Measurements from ENCODE around the gene ZNF496.

ZNF496 gene

DNA sequence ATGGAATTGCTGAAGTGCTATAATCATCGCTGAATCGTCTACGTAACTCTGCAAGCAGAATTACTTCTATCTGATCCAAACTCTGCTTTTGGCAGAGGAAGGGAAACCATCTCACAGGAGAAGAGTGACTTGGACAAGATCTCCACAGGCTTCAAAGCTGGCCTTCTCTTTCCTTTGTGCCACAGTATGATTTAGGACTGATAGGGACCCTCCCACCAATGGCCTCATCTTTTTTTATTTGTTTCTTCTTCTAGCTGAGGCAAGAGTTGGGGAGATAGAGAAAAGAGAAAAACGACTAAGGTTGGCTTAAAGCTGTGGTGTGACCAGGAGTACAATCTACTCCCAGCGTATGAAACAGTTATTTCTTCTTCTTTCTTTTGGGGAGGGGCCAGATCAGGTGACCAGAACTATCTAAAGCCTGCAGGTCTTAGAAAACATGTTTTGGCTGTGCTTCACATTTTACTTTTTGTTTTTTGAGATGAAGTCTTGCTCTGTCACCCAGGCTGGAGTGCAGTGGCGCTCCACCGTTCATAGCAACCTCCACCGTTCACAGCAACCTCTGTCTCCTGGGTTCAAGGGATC, 35.0 kb downstream of the ZNF496 start:
- TF ChIP-seq RAD21 (IDR thresholded peaks at IDR 0.05; ENCODE audit: low read depth), result no peak
- no peak for TF ChIP-seq TAF1 (IDR thresholded peaks at IDR 0.05; ENCODE audit: low read depth)
- no peak for TF ChIP-seq FOXM1 (IDR thresholded peaks at IDR 0.05; ENCODE audit: borderline replicate concordance, low read depth)

DNA sequence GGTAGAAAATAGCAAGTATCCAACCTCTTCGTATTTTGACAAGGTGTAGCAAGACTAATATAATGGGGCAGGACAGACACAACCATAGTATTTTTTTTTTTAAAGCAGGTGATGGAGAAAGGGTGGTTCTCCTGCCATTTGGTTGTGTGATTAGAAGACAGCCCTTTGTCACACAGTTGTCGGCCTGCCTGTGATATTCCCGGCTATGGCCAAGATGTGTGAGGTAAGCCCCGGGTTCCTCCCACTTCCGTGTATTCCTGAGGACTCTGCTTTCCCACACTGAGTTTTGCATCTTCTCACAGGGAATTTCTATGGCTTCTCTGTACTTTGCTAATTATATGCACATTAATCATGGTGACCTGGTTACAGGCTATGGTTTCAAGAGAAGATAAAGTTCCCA, 35.9 kb downstream of the ZNF496 start:
- TF ChIP-seq USF1 (IDR thresholded peaks at IDR 0.05), result no peak
- TF ChIP-seq EGR1 (IDR thresholded peaks at IDR 0.05), result no peak
- TF ChIP-seq CEBPB (IDR thresholded peaks at IDR 0.05), result no peak
- no peak for TF ChIP-seq CREB1 (IDR thresholded peaks at IDR 0.05; ENCODE audit: low read depth)
- TF ChIP-seq REST (IDR thresholded peaks at IDR 0.05; ENCODE audit: low read depth), result no peak
- TF ChIP-seq TCF12 (IDR thresholded peaks at IDR 0.05; ENCODE audit: low read depth), result no peak
- no peak for TF ChIP-seq FOXM1 (IDR thresholded peaks at IDR 0.05; ENCODE audit: borderline replicate concordance, low read depth)
- TF ChIP-seq, protein P1, sequence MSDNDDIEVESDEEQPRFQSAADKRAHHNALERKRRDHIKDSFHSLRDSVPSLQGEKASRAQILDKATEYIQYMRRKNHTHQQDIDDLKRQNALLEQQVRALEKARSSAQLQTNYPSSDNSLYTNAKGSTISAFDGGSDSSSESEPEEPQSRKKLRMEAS (IDR thresholded peaks at IDR 0.05), result no peak
- no peak for TF ChIP-seq TAF1 (IDR thresholded peaks at IDR 0.05; ENCODE audit: low read depth)

DNA sequence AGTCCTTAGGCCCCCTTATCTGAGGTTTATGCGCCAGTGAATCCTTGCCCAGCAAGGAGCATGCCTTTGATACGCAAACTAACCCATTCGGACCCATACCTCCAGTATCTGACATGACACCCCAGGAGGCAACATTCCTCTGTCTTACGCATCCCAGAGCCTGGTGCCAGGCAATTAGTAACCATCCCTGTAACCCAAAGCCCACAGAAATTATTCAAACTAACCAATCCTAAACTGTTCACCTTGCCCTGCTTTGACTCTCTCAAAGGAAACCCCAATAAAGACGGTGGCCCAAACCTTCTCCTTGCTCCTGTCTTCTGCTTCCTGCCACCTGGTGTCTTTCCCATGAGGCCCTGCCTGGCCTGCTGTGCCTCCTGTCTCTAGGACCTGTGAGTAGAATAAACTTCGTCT, 36.4 kb downstream of the ZNF496 start:
- TF ChIP-seq USF1 (IDR thresholded peaks at IDR 0.05), result no peak
- TF ChIP-seq CEBPB (IDR thresholded peaks at IDR 0.05), result no peak
- no peak for TF ChIP-seq NFIC (IDR thresholded peaks at IDR 0.05)

DNA sequence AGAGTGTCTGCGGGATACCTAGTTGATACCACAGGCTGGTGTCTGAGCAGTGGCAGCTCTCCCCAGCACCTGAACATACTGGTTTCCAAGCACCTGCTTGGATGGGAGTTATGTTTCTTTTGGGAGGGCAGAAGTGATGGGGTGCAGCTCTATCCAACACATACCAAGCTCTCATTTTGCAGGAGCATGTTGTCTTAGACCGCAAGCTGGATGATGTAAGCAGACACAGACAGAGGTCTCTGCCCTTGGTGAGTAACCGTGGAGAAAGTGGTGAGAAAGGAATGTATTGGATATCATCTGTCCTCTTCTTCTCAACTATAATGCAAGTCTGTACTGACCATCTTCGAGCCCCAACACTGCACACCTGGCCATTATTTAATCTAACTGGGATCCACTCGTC, 37.4 kb downstream of the ZNF496 start:
- TF ChIP-seq YY1 (IDR thresholded peaks at IDR 0.05; ENCODE audit: low read depth), result no peak

- no peak for TF ChIP-seq CREB1 (IDR thresholded peaks at IDR 0.05; ENCODE audit: low read depth)
- TF ChIP-seq RAD21 (IDR thresholded peaks at IDR 0.05; ENCODE audit: low read depth), result no peak
- no peak for TF ChIP-seq YY1 (IDR thresholded peaks at IDR 0.05; ENCODE audit: low read depth)
- no peak for TF ChIP-seq USF1 (IDR thresholded peaks at IDR 0.05)
- no peak for TF ChIP-seq EGR1 (IDR thresholded peaks at IDR 0.05)
- TF ChIP-seq FOXM1 (IDR thresholded peaks at IDR 0.05; ENCODE audit: borderline replicate concordance, low read depth), result no peak
- TF ChIP-seq TAF1 (IDR thresholded peaks at IDR 0.05; ENCODE audit: low read depth), result no peak
- no peak for TF ChIP-seq ZBTB7A (IDR thresholded peaks at IDR 0.05; ENCODE audit: low read depth)
- no peak for TF ChIP-seq TCF12 (IDR thresholded peaks at IDR 0.05; ENCODE audit: low read depth)
- TF ChIP-seq NFIC (IDR thresholded peaks at IDR 0.05), result no peak
- TF ChIP-seq, protein P1 (IDR thresholded peaks at IDR 0.05), result no peak
- no peak for TF ChIP-seq TEAD4 (IDR thresholded peaks at IDR 0.05)
- TF ChIP-seq EP300 (IDR thresholded peaks at IDR 0.05; ENCODE audit: borderline replicate concordance), result no peak
- no peak for TF ChIP-seq CEBPB (IDR thresholded peaks at IDR 0.05)
- TF ChIP-seq REST (IDR thresholded peaks at IDR 0.05; ENCODE audit: low read depth), result no peak
Observed at GRCh38 chr1:247293047-247293446, 38.6 kb downstream of the ZNF496 start.

DNA sequence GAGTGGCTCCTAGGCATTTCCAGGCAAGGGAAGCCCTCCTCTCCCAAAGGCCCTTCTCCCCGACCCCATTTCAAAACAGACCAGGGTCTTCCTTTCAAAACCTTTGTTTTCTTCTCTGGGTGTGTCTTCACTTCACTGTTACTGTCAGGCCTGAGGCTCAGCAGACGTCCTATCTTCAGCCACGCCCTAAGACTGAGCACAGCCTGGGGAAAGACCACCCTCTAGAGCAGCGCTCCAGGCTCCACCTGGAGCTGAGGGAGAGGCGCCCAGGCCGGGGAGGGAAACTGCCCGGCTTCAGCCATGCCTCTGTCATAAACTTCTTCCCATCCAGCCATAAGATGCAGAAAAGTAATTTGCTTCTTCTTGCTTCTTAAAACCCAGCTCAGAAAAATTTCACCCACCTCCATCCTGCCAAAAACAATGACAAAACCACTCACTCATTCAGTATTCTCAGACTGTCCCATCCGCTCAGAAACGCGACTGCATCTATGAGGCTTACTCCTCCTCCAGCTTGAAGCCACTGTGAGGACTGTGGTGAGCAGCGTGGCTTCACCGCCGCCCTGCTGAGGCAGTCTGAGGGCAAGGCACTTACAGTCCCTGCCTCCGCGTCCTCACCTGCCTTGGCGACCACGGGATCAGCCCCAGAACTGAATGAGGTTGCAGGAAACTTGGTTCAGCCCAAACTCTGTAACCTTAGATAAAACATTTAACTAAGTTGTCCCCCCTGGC, 39.7 kb downstream of the ZNF496 start:
- TF ChIP-seq EP300 (IDR thresholded peaks at IDR 0.05; ENCODE audit: borderline replicate concordance) (no peak), ZBTB7A (IDR thresholded peaks at IDR 0.05; ENCODE audit: low read depth) (no peak), TCF12 (IDR thresholded peaks at IDR 0.05; ENCODE audit: low read depth) (no peak), FOXM1 (IDR thresholded peaks at IDR 0.05; ENCODE audit: borderline replicate concordance, low read depth) (no peak), TEAD4 (IDR thresholded peaks at IDR 0.05) (no peak), NFIC (IDR thresholded peaks at IDR 0.05) (no peak), RAD21 (IDR thresholded peaks at IDR 0.05; ENCODE audit: low read depth) (no peak), USF1 (IDR thresholded peaks at IDR 0.05) (no peak), CEBPB (IDR thresholded peaks at IDR 0.05) (no peak), CREB1 (IDR thresholded peaks at IDR 0.05; ENCODE audit: low read depth) (no peak), TAF1 (IDR thresholded peaks at IDR 0.05; ENCODE audit: low read depth) (no peak), REST (IDR thresholded peaks at IDR 0.05; ENCODE audit: low read depth) (no peak), YY1 (IDR thresholded peaks at IDR 0.05; ENCODE audit: low read depth) (no peak), EGR1 (IDR thresholded peaks at IDR 0.05) (no peak)
- TF ChIP-seq, protein P1 (IDR thresholded peaks at IDR 0.05), result no peak

Measured in Ishikawa (cell line).